SK-N-SH treated with all-trans-retinoic acid at 6 μM for 48 hours (cell line): ENCODE results near the gene SIGLECL1.

Source experiments
- ATAC-seq: fragments of 200-7000 bp; cut with Tn5 transposase; 3 replicates; pipeline ENCODE4 v1.9.1; 2020; ENCODE audit warnings: mild to moderate bottlenecking, moderate library complexity
- ARNTL ChIP-seq: fragments of 450-650 bp; formaldehyde crosslinking; IDR thresholded peaks from 2 replicates; pipeline ENCODE4 v1.5.0; 2020; ENCODE audit warnings: low read depth, mild to moderate bottlenecking, moderate library complexity, borderline replicate concordance
- BACH2 ChIP-seq: fragments of 250-450 bp; sonication (Bioruptor Pico); IDR thresholded peaks from 2 replicates; pipeline ENCODE4 v1.9.0; 2021; ENCODE audit warnings: mild to moderate bottlenecking, borderline replicate concordance
- CSDC2 ChIP-seq: fragments of 250-450 bp; sonication (Bioruptor Pico); IDR thresholded peaks from 2 replicates; pipeline ENCODE4 v1.5.0; 2020; ENCODE audit warnings: mild to moderate bottlenecking, moderate library complexity
- ISL1 ChIP-seq: fragments of 250-450 bp; sonication (Bioruptor Pico); IDR thresholded peaks from 2 replicates; pipeline ENCODE4 v2.1.2; 2022; ENCODE audit warnings: mild to moderate bottlenecking, moderate library complexity
- OSR1 ChIP-seq: fragments of 250-450 bp; sonication (Bioruptor Pico); IDR thresholded peaks from 2 replicates; pipeline ENCODE4 v1.8.0; 2022; ENCODE audit warnings: moderate library complexity, mild to moderate bottlenecking, inconsistent platforms
- PATZ1 ChIP-seq: fragments of 250-450 bp; sonication (Bioruptor Pico); IDR thresholded peaks from 2 replicates; pipeline ENCODE4 v1.8.0; 2020; ENCODE audit warnings: mild to moderate bottlenecking, moderate library complexity, borderline replicate concordance
- RARB ChIP-seq: fragments of 250-450 bp; sonication (Bioruptor Pico); IDR thresholded peaks from 2 replicates; pipeline ENCODE4 v1.8.0; 2021; ENCODE audit warnings: mild to moderate bottlenecking, moderate library complexity
- SNAI2 ChIP-seq: fragments of 250-450 bp; sonication (Bioruptor Pico); IDR thresholded peaks from 2 replicates; pipeline ENCODE4 v1.5.0; 2020; ENCODE audit warnings: mild to moderate bottlenecking, moderate library complexity
- TCF4 ChIP-seq: fragments of 250-450 bp; sonication (Bioruptor Pico); IDR thresholded peaks from 2 replicates; pipeline ENCODE4 v1.8.0; 2021; ENCODE audit warnings: mild to moderate bottlenecking, moderate library complexity, borderline replicate concordance
- TOX ChIP-seq: fragments of 250-450 bp; sonication (Bioruptor Pico); IDR thresholded peaks from 2 replicates; pipeline ENCODE4 v1.8.0; 2021; ENCODE audit warnings: mild to moderate bottlenecking, moderate library complexity, borderline replicate concordance
- ZFP3 ChIP-seq: fragments of 250-450 bp; sonication (Bioruptor Pico); IDR thresholded peaks from 2 replicates; pipeline ENCODE4 v1.5.0; 2020; ENCODE audit warnings: mild to moderate bottlenecking, moderate library complexity
- ZFP30 ChIP-seq: fragments of 450-650 bp; formaldehyde crosslinking; IDR thresholded peaks from 2 replicates; pipeline ENCODE4 v1.5.0; 2022; ENCODE audit warnings: mild to moderate bottlenecking, moderate library complexity
- ZNF565 ChIP-seq: fragments of 450-650 bp; formaldehyde crosslinking; conservative IDR thresholded peaks from 2 replicates; pipeline ENCODE4 v1.5.0; 2020; ENCODE audit warnings: low read depth, mild to moderate bottlenecking, moderate library complexity
- ZNF70 ChIP-seq: fragments of 450-650 bp; formaldehyde crosslinking; IDR thresholded peaks from 2 replicates; pipeline ENCODE4 v1.5.0; 2020; ENCODE audit warnings: mild to moderate bottlenecking, moderate library complexity
- ZNF8 ChIP-seq: fragments of 450-650 bp; formaldehyde crosslinking; IDR thresholded peaks from 2 replicates; pipeline ENCODE4 v1.5.0; 2020; ENCODE audit warnings: mild to moderate bottlenecking, moderate library complexity
- TF ChIP-seq, protein P1 (sequence below): fragments of 250-450 bp; sonication (Bioruptor Pico); IDR thresholded peaks from 2 replicates; pipeline ENCODE4 v1.8.0; 2021; ENCODE audit warnings: low read depth, mild to moderate bottlenecking, moderate library complexity, borderline replicate concordance
- TF ChIP-seq, protein P2 (sequence below): fragments of 250-450 bp; sonication (Bioruptor Pico); IDR thresholded peaks from 2 replicates; pipeline ENCODE4 v1.5.1; 2021; ENCODE audit warnings: mild to moderate bottlenecking, moderate library complexity
- TF ChIP-seq, protein P3 (sequence below): fragments of 250-450 bp; sonication (Bioruptor Pico); IDR thresholded peaks from 2 replicates; pipeline ENCODE4 v1.5.1; 2020; ENCODE audit warnings: low read depth, mild to moderate bottlenecking, moderate library complexity

SIGLECL1 gene

GRCh38 chr19:51257471-51257870, 6.6 kb downstream of the SIGLECL1 start:
- ATAC-seq, result no peak
- TF ChIP-seq RARB (CRISPR knock-in tag) (no peak), BACH2 (CRISPR knock-in tag) (no peak), OSR1 (CRISPR knock-in tag) (no peak), TOX (CRISPR knock-in tag) (no peak)

GRCh38 chr19:51258165-51259160, 7.6 kb downstream of the SIGLECL1 start:
- TF ChIP-seq, protein P1, sequence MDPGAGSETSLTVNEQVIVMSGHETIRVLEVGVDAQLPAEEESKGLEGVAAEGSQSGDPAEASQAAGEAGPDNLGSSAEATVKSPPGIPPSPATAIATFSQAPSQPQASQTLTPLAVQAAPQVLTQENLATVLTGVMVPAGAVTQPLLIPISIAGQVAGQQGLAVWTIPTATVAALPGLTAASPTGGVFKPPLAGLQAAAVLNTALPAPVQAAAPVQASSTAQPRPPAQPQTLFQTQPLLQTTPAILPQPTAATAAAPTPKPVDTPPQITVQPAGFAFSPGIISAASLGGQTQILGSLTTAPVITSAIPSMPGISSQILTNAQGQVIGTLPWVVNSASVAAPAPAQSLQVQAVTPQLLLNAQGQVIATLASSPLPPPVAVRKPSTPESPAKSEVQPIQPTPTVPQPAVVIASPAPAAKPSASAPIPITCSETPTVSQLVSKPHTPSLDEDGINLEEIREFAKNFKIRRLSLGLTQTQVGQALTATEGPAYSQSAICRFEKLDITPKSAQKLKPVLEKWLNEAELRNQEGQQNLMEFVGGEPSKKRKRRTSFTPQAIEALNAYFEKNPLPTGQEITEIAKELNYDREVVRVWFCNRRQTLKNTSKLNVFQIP, result no peak
- no peak for TF ChIP-seq ZNF8
- no peak for TF ChIP-seq TCF4 (CRISPR knock-in tag)
- no peak for TF ChIP-seq CSDC2 (CRISPR knock-in tag)
- no peak for TF ChIP-seq ZNF70 (CRISPR knock-in tag)
- TF ChIP-seq SNAI2 (CRISPR knock-in tag), result no peak
- TF ChIP-seq, all 23 proteins: peak for 0
- ATAC-seq, result no peak

GRCh38 chr19:51259348-51260245, 8.7 kb downstream of the SIGLECL1 start:
- ATAC-seq, result peak; percentile 75
- TF ChIP-seq ZFP3 (CRISPR knock-in tag) (no peak), ARNTL (no peak), TOX (CRISPR knock-in tag) (no peak), TCF4 (CRISPR knock-in tag) (no peak), ZNF70 (CRISPR knock-in tag) (no peak), ISL1 (CRISPR knock-in tag) (no peak), BACH2 (CRISPR knock-in tag) (no peak)
- TF ChIP-seq, protein P2, sequence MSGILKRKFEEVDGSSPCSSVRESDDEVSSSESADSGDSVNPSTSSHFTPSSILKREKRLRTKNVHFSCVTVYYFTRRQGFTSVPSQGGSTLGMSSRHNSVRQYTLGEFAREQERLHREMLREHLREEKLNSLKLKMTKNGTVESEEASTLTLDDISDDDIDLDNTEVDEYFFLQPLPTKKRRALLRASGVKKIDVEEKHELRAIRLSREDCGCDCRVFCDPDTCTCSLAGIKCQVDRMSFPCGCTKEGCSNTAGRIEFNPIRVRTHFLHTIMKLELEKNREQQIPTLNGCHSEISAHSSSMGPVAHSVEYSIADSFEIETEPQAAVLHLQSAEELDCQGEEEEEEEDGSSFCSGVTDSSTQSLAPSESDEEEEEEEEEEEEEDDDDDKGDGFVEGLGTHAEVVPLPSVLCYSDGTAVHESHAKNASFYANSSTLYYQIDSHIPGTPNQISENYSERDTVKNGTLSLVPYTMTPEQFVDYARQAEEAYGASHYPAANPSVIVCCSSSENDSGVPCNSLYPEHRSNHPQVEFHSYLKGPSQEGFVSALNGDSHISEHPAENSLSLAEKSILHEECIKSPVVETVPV (CRISPR knock-in tag), result no peak
- TF ChIP-seq, all 23 proteins: peak for 0

DNA sequence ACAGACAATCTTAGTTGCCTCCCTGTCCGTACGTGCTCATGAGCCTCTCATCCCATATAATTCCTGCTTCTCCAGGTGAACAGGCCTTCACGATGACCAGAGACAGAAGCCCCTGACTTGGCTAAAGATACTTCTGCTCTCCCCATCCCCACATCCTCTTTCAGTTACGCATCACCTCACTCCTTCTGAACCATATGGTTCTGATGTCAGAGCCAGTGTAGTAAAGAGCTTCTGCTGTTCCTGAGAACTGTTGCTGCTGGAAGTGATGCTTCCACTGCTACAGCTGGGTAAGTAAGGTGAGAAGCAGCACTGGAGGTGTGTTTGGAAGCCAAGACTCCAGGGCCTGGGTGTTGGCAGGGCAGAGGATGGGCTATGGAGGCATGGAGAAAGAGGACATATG, 12.9 kb downstream of the SIGLECL1 start:
- no peak for ATAC-seq
- no peak for TF ChIP-seq CSDC2 (CRISPR knock-in tag)
- no peak for TF ChIP-seq ARNTL
- TF ChIP-seq BACH2 (CRISPR knock-in tag), result no peak
- TF ChIP-seq PATZ1 (CRISPR knock-in tag), result no peak
- no peak for TF ChIP-seq TOX (CRISPR knock-in tag)
- TF ChIP-seq ZNF565 (CRISPR knock-in tag), result no peak
- TF ChIP-seq ISL1 (CRISPR knock-in tag), result no peak
- TF ChIP-seq ZFP30 (CRISPR knock-in tag), result no peak
- TF ChIP-seq, protein P1, result no peak
- TF ChIP-seq RARB (CRISPR knock-in tag), result no peak
- TF ChIP-seq, protein P3, sequence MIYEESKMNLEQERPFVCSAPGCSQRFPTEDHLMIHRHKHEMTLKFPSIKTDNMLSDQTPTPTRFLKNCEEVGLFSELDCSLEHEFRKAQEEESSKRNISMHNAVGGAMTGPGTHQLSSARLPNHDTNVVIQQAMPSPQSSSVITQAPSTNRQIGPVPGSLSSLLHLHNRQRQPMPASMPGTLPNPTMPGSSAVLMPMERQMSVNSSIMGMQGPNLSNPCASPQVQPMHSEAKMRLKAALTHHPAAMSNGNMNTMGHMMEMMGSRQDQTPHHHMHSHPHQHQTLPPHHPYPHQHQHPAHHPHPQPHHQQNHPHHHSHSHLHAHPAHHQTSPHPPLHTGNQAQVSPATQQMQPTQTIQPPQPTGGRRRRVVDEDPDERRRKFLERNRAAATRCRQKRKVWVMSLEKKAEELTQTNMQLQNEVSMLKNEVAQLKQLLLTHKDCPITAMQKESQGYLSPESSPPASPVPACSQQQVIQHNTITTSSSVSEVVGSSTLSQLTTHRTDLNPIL (CRISPR knock-in tag), result no peak
